Neural cell (in vitro differentiated cells): ENCODE data around the gene DNMT3B. TPM values are rescaled to one million over a fixed set of nuclear protein-coding genes. Genes with fewer than 3 reads are reported as not detected.
A peak's percentile ranks its signal among the peaks of the same experiment; 100 is the strongest.

Experiments
- H2AFZ ChIP-seq: fragments of 200-600, 300-800 bp; sonication (generic), shearing (Covaris generic); 2 replicates; pipeline ENCODE4 v1.6.0; 2014; ENCODE audit warnings: low read depth, mild to moderate bottlenecking, antibody characterized with exemption, low read length, moderate library complexity
- H3F3A ChIP-seq: fragments of 200-600 bp; shearing (Covaris generic); 2 replicates; pipeline ENCODE4 v1.6.1; 2016; ENCODE audit warnings: mild to moderate bottlenecking, moderate library complexity, mixed read lengths, antibody characterized with exemption, low read length; ENCODE audit not compliant: insufficient read depth, poor library complexity, severe bottlenecking
- H3K27ac ChIP-seq: fragments of 200-600, 300-800 bp; sonication (generic), shearing (Covaris generic); 2 replicates; pipeline ENCODE4 v1.5.1; 2014; ENCODE audit warnings: mild to moderate bottlenecking, low read length, moderate library complexity
- H3K27me3 ChIP-seq: fragments of 300-800, 200-600 bp; sonication (generic), shearing (Covaris generic); 2 replicates; pipeline ENCODE4 v1.6.0; 2014; ENCODE audit warnings: mild to moderate bottlenecking, low read depth, low read length, moderate library complexity; ENCODE audit not compliant: insufficient read depth
- H3K36me3 ChIP-seq: fragments of 300-800, 200-600 bp; sonication (generic), shearing (Covaris generic); 2 replicates; pipeline ENCODE4 v1.5.1; 2014; ENCODE audit warnings: mild to moderate bottlenecking, antibody characterized with exemption, low read length, moderate library complexity; ENCODE audit not compliant: insufficient read depth
- H3K4me2 ChIP-seq: fragments of 300-800, 200-600 bp; sonication (generic), shearing (Covaris generic); 2 replicates; pipeline ENCODE4 v1.6.0; 2014; ENCODE audit warnings: mild to moderate bottlenecking, low read length
- H3K4me3 ChIP-seq: fragments of 300-800, 200-600 bp; sonication (generic), shearing (Covaris generic); 2 replicates; pipeline ENCODE4 v1.5.1; 2014; ENCODE audit warnings: mild to moderate bottlenecking, low read length, moderate library complexity
- H3K79me2 ChIP-seq: fragments of 200-600 bp; shearing (Covaris generic); replicated peaks from 2 replicates; pipeline ENCODE4 v1.6.0; 2014; ENCODE audit warnings: mild to moderate bottlenecking, low read length, moderate library complexity; ENCODE audit not compliant: insufficient read depth
- H3K9ac ChIP-seq: fragments of 300-800, 200-600 bp; sonication (generic), shearing (Covaris generic); 2 replicates; pipeline ENCODE4 v1.6.1; 2016; ENCODE audit warnings: mild to moderate bottlenecking, low read length, mixed read lengths
- H3K9me2 ChIP-seq: fragments of 200-600 bp; shearing (Covaris generic); 2 replicates; pipeline ENCODE4 v1.6.1; 2016; ENCODE audit warnings: mild to moderate bottlenecking, low read length, mixed read lengths; ENCODE audit not compliant: insufficient read depth
- H3K9me3 ChIP-seq: fragments of 200-600, 300-800 bp; sonication (generic), shearing (Covaris generic); 2 replicates; pipeline ENCODE4 v1.6.1; 2016; ENCODE audit warnings: mild to moderate bottlenecking, mixed run types, low read length, moderate library complexity, mixed read lengths
- H4K20me1 ChIP-seq: fragments of 200-600 bp; shearing (Covaris generic); 2 replicates; pipeline ENCODE4 v1.6.1; 2016; ENCODE audit warnings: mild to moderate bottlenecking, mixed run types; ENCODE audit not compliant: insufficient read depth
- CTCF ChIP-seq: fragments of 450-650 bp; IDR thresholded peaks from 2 replicates; pipeline ENCODE4 v1.5.1; 2014; ENCODE audit warnings: antibody characterized with exemption, mild to moderate bottlenecking, moderate library complexity; ENCODE audit not compliant: poor library complexity, severe bottlenecking
- EP300 ChIP-seq: fragments of 450-650 bp; conservative IDR thresholded peaks from 2 replicates; pipeline ENCODE4 v1.6.1; 2014; ENCODE audit warnings: antibody characterized with exemption, mild to moderate bottlenecking, moderate library complexity; ENCODE audit not compliant: poor library complexity, severe bottlenecking
- EZH2 ChIP-seq: fragments of 200-600, 300-800 bp; shearing (Covaris generic), sonication (generic); IDR thresholded peaks from 2 replicates; pipeline ENCODE4 v1.6.1; 2014; ENCODE audit warnings: antibody characterized with exemption, low read length, borderline replicate concordance, mild to moderate bottlenecking; ENCODE audit not compliant: insufficient read depth, poor library complexity, severe bottlenecking
- MXI1 ChIP-seq: fragments of 450-650 bp; conservative IDR thresholded peaks from 2 replicates; pipeline ENCODE4 v1.6.1; 2014; ENCODE audit warnings: antibody characterized with exemption, mild to moderate bottlenecking; ENCODE audit not compliant: poor library complexity, severe bottlenecking
- POLR2AphosphoS5 ChIP-seq: IDR thresholded peaks from 2 replicates; pipeline ENCODE4 v1.6.1; 2012
- RAD21 ChIP-seq: fragments of 450-650 bp; conservative IDR thresholded peaks from 2 replicates; pipeline ENCODE4 v1.6.1; 2014; ENCODE audit warnings: antibody characterized with exemption, mild to moderate bottlenecking, moderate library complexity
- REST ChIP-seq: IDR thresholded peaks from 2 replicates; pipeline ENCODE4 v1.6.1; 2012; ENCODE audit warnings: borderline replicate concordance
- SMC3 ChIP-seq: fragments of 450-650 bp; conservative IDR thresholded peaks from 2 replicates; pipeline ENCODE4 v1.6.1; 2014; ENCODE audit warnings: antibody characterized with exemption, mild to moderate bottlenecking, moderate library complexity; ENCODE audit not compliant: poor library complexity
- TAF1 ChIP-seq: IDR thresholded peaks from 2 replicates; pipeline ENCODE4 v1.6.1; 2012; ENCODE audit warnings: low read depth
- polyA plus RNA-seq: library from polyadenylated mRNA; depleted of rRNA; stranded (reverse); fragments of >200 nt; gene quantifications from 2 replicates; pipeline ENCODE4 v1.2.3, GENCODE V29; 2014

Gene DNMT3B
- polyA plus RNA-seq, 1 donor from 2014 or later, result 8.7 TPM

GRCh38 chr20:32743237-32744112 is 18.7 kb upstream of the DNMT3B start, which contains the start of gene COMMD7:
Gene COMMD7, minus strand, starts transcription at chr20:32743467. Its CDS starts 76 bp downstream, at chr20:32743391.
- H3K9me2 ChIP-seq, result no peaks in the 10 kb centered on the region
- no peaks in the 10 kb centered on the region for H3K36me3 ChIP-seq
- H3F3A ChIP-seq, result no peaks in the 10 kb centered on the region
- peak within 1 kb of the TSS; percentile 88 for H3K4me2 ChIP-seq
- H3K27ac ChIP-seq, result peak within 1 kb of the TSS; percentile 76
- peak within 1 kb of the TSS; percentile 81 for H3K9ac ChIP-seq
- no peaks in the 10 kb centered on the region for H4K20me1 ChIP-seq
- no peaks in the 10 kb centered on the region for H3K27me3 ChIP-seq
- peak within 1 kb of the TSS; percentile 96 for H2AFZ ChIP-seq
- peaks cover 5% of the 10 kb centered on the region for H3K79me2 ChIP-seq
- TF ChIP-seq CTCF (no peak), MXI1 (peak; percentile 53), EP300 (peak; percentile 44), POLR2AphosphoS5 (peak; percentile 80), REST (peak; percentile 46), SMC3 (peak; percentile 11), RAD21 (peak; percentile 21), TAF1 (peak; percentile 42), EZH2 (no peak)
- H3K4me3 ChIP-seq, result peak within 1 kb of the TSS; percentile 74
- no peaks in the 10 kb centered on the region for H3K9me3 ChIP-seq

- Histone ChIP-seq H3K4me3 (no peak overlapping the region), H3K9ac (no peak overlapping the region), H3K79me2 (no peaks in the 10 kb centered on the region), H3K27me3 (no peaks in the 10 kb centered on the region), H2AFZ (no peak overlapping the region), H3K9me3 (no peaks in the 10 kb centered on the region), H4K20me1 (no peaks in the 10 kb centered on the region), H3K27ac (no peak overlapping the region), H3K4me2 (no peak overlapping the region), H3F3A (no peaks in the 10 kb centered on the region), H3K9me2 (no peaks in the 10 kb centered on the region), H3K36me3 (no peaks in the 10 kb centered on the region)
- TF ChIP-seq RAD21, result no peak
- TF ChIP-seq TAF1, result no peak
Measured at GRCh38 chr20:32749914-32750637, 12.1 kb upstream of the DNMT3B start.
